HG03342 (cell line): ENCODE data around the gene MAP3K3.

ENCODE experiments used
- ATAC-seq: cut with Tn5 transposase; IDR thresholded peaks from one replicate; pipeline ENCODE4 v1.9.1; 2021; ENCODE audit warnings: mild to moderate bottlenecking, moderate library complexity; ENCODE audit not compliant: unreplicated experiment

The MAP3K3 gene

DNA sequence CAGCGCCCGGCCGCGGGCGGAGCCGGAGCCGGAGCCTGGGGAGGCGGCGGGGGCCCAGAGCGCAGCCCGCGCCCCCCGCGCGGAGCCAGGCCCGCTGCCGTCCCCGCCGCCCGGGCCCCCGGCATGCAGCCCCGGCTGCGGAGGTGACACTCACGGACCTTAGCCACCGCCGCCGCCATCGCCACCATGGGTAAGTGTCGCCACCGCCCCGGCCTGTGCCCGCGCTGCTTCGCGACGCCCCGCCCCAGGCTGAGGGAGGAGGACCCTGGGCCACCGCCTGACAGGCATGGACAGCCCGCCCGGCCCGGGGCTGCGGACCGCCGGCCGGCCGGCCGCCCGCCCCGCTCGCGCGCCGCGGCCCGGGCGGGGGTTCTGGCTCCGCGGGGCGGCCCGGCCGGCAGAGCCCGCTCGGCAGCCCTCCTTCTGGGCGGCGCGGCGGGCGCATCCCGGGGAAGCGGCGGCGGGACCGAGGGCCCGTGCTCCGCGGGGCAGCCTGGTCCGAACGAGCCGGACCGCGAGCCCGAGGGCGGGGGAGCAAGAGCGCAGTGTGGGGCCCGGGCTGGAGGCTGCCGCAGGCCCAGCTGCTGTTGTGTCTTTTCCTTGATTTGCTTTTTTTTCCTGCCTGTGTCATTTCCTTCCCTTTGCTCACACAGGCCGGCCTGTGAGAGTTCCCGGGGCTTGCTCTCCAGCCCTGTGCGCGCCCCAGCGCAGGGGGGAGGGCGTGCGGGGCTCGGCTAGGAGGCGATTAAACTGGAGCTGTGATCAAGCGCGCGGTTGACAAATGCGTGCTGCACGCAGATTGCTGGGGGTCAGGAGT lies 565 bp downstream of the MAP3K3 start:
- peak; percentile 12 for ATAC-seq

GRCh38 chr17:63623786-63624530 lies 1.7 kb downstream of the MAP3K3 start:
- no peak for ATAC-seq

GRCh38 chr17:63624531-63624880 lies 2.3 kb downstream of the MAP3K3 start:
- ATAC-seq: no peak

- no peak for ATAC-seq
Measured at GRCh38 chr17:63626551-63627180, 4.4 kb downstream of the MAP3K3 start.

- ATAC-seq: no peak
Measured at GRCh38 chr17:63629627-63630026, 7.4 kb downstream of the MAP3K3 start.

DNA sequence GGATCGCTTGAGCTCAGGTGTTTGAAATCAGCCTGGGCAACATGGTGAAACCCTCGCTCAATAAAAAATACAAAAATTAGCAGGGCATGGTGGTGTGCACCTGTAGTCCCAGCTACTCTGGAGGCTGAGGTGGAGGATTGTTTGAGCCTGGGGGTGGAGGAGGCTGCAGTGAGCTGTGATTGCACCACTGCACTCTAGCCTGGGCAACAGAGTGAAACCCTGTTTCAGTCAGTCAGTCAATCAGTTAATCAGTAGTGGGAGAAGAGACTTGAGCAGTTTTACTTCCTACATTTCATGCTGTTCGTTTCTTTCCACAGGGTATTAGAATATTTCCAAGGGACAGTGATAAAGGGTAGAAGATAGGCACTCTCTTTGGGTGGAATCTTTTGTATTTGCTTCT lies 8.8 kb downstream of the MAP3K3 start:
- no peak for ATAC-seq

DNA sequence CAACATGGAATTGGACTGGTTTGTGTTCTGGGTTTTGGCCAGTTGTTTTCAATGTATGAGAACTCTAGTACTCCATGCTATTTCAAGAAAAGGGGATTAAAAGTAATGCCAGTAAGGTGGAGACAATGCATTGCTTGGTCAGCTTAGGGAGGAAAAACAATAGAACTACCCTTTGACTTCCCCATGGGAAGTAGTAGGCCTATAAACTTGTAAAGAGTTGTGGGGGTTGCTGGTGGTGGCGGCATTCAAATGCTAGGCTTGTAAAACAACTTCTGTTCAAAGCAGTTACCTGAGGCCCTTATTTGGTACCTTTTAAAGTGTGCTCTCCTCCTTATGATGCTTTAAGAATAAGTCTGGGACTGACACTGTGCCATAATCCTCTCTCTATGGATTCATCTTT lies 9.4 kb downstream of the MAP3K3 start:
- no peak for ATAC-seq

- ATAC-seq: no peak
Measured at GRCh38 chr17:63633742-63634141, 11.5 kb downstream of the MAP3K3 start.

GRCh38 chr17:63634163-63634562 lies 11.9 kb downstream of the MAP3K3 start:
- ATAC-seq: no peak

GRCh38 chr17:63634816-63635215 lies 12.6 kb downstream of the MAP3K3 start:
- no peak for ATAC-seq

- ATAC-seq: no peak
Measured at GRCh38 chr17:63635290-63635689, 13.1 kb downstream of the MAP3K3 start.

DNA sequence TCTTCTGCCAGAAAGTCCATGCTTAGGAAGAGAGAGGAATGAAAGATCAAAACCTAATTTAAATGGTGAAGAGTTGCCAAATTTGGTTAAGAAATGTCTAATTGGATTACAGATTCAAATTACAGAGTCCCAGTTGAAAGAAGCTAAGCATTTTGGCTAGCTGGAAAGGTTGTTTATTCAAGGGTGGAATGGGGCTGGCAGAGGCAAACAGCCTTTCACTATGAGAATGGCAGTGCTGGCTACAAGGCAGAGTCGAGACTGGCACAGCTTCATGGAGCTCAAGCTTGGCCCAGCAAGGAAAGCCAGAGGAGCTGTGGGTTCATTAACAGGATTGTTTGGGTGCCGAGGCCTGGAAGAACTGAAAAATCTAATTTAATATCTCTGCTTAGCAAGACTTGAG lies 13.6 kb downstream of the MAP3K3 start:
- ATAC-seq: no peak

GRCh38 chr17:63639125-63639524 lies 16.9 kb downstream of the MAP3K3 start:
- no peak for ATAC-seq

DNA sequence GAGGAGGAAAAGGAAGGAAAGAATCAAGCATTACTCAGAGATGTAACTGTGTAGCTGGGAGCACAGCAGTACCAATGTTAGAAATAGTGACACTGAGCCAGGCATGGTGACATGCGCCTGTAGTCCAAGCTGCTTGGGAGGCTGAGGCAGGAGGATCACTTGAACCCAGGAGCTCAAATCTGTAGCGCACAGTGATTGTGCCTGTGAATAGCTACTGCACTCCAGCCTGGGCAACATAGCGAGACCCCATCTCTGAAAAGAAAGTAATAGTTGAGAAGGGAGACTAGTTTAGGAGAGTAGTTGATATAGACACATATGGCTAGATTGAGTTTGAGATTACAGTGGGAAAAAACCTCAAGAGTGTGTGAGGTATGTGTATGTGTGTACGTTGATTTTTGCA lies 17.8 kb downstream of the MAP3K3 start:
- no peak for ATAC-seq

GRCh38 chr17:63641692-63642448 lies 19.7 kb downstream of the MAP3K3 start:
- no peak for ATAC-seq

GRCh38 chr17:63644846-63645245 lies 22.6 kb downstream of the MAP3K3 start:
- ATAC-seq: no peak

GRCh38 chr17:63645775-63646487 lies 23.7 kb downstream of the MAP3K3 start:
- peak; percentile 61 for ATAC-seq

DNA sequence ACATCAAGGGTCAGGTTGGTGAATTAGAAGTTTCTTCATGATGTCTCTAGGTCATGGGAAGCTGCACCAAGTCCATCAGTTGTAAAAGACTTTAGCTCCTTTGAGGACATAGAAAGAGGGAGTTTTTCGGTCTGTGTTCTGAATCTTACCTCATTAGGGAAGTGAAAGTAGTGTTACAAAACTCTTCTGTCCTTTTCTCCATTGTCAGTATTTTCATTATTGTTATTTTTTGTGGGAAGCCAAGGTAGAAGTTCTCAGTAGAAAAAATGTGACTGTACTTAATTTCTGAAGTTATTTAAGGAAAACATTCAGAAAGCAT lies 24.2 kb downstream of the MAP3K3 start:
- ATAC-seq: peak; percentile 87

DNA sequence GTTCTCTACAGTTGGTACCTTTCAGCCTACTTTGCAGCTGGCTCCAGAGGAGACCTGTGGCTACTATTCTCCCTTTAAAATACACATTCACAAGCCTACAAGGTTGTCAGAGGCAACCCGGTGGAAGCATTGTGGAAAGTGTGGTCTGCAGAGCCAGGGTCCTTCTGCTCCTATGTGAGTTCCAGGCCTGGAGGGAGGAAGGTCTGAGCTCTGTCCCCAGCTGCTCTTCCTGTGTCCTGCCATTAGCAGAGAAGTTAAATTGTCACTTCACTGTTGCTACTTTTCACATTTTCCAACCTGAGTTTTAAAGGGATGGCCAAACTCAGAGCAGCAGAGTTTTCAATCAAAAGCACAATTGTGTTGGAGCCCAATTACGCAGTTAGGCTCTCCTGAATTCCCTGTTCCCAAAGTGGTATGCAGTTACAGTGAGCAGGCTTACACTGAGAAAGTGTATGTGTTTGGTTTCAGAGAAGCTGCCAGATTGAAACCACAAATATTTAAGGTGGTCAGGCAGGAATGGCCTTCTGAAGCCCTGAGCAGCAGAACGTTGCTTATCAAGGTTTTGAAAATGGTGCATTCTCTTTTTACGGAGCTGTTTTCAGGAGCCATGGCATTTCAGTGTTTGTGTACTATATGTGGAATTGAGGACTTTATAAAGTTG lies 25.0 kb downstream of the MAP3K3 start:
- no peak for ATAC-seq

DNA sequence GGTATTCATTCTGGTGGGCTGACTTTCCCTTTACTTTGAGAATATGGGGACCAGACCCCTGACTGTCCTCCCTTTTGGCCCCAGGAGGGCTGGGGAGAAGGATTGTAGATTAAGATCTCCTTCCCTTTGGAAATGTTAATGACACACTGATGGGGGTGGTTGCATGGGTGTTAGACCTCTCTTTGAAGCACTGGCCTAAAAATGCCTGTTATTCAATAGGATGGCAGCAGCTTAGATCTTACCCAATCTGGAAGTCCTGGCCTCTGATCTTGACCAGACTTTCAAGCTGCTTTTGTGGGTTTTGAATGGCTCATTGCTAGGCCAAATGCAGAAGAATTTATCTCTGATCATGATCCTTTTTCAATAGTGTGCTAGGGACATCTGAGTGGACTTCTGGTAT lies 25.7 kb downstream of the MAP3K3 start:
- ATAC-seq: no peak
